Neuronal stem cell (in vitro differentiated cells): ENCODE results near the gene USP31.

Experiments used
- DNase-seq: peaks from one replicate; pipeline ENCODE4 v3.0.0-alpha.2; 2013; ENCODE audit warnings: low spot score
- H2AFZ ChIP-seq: one replicate; pipeline ENCODE4 v1.6.1; 2013; ENCODE audit warnings: mild to moderate bottlenecking, low read length, inconsistent platforms
- H2AK5ac ChIP-seq: 2 replicates; pipeline ENCODE4 v1.6.1; 2013; ENCODE audit warnings: low read depth, mild to moderate bottlenecking, inconsistent platforms, low read length, moderate library complexity, mixed read lengths
- H2BK120ac ChIP-seq: 2 replicates; pipeline ENCODE4 v1.6.1; 2013; ENCODE audit warnings: low read depth, mild to moderate bottlenecking, inconsistent platforms, low read length, moderate library complexity, mixed read lengths
- H2BK12ac ChIP-seq: one replicate; pipeline ENCODE4 v1.6.1; 2013; ENCODE audit warnings: low read length, inconsistent platforms
- H2BK15ac ChIP-seq: 2 replicates; pipeline ENCODE4 v1.6.1; 2013; ENCODE audit warnings: mild to moderate bottlenecking, low read length, inconsistent platforms, mixed read lengths
- H2BK5ac ChIP-seq: one replicate; pipeline ENCODE4 v1.6.1; 2013; ENCODE audit warnings: inconsistent platforms, mild to moderate bottlenecking, low read length, moderate library complexity
- H3K14ac ChIP-seq: one replicate; pipeline ENCODE4 v1.6.1; 2013; ENCODE audit warnings: low read length, inconsistent platforms
- H3K18ac ChIP-seq: 2 replicates; pipeline ENCODE4 v1.6.1; 2013; ENCODE audit warnings: low read length, inconsistent platforms
- H3K23ac ChIP-seq: 2 replicates; pipeline ENCODE4 v1.6.1; 2013; ENCODE audit warnings: low read depth, mild to moderate bottlenecking, mixed read lengths, low read length, inconsistent platforms; ENCODE audit not compliant: poor library complexity
- H3K27ac ChIP-seq: replicated peaks from 3 replicates; pipeline ENCODE4 v1.5.1; 2013; ENCODE audit warnings: low read length, inconsistent platforms
- H3K27me3 ChIP-seq, 3 experiments: 2 replicates each; pipeline ENCODE4 v1.6.1; 2013; ENCODE audit warnings: low read length in 3 of 3, mild to moderate bottlenecking in 2 of 3, inconsistent platforms in 1 of 3, low read depth in 1 of 3, mixed read lengths in 1 of 3, moderate library complexity in 1 of 3; ENCODE audit not compliant: control insufficient read depth in 3 of 3, insufficient read depth in 3 of 3
- H3K36me3 ChIP-seq, 2 donors: replicated peaks in 1 of 2; 2 replicates each; pipeline ENCODE4 v1.6.1; 2013; ENCODE audit warnings: low read length in 2 of 2; ENCODE audit not compliant: control insufficient read depth in 2 of 2, insufficient read depth in 2 of 2
- H3K4ac ChIP-seq: 2 replicates; pipeline ENCODE4 v1.6.1; 2013; ENCODE audit warnings: inconsistent platforms, mild to moderate bottlenecking, low read length, moderate library complexity
- H3K4me1 ChIP-seq, 2 donors: 1 replicate in 1 of 2; 2 replicates in 1 of 2; pipeline ENCODE4 v1.6.1; 2013; ENCODE audit warnings: low read length in 2 of 2, low read depth in 1 of 2; ENCODE audit not compliant: control insufficient read depth in 2 of 2, insufficient read depth in 1 of 2
- H3K4me2 ChIP-seq: one replicate; pipeline ENCODE4 v1.6.1; 2013; ENCODE audit warnings: mild to moderate bottlenecking, low read length, inconsistent platforms; ENCODE audit not compliant: insufficient read depth, poor library complexity, severe bottlenecking
- H3K4me3 ChIP-seq, 2 donors: 2 replicates each; pipeline ENCODE4 v1.5.1; 2013; ENCODE audit warnings: low read length in 2 of 2, mild to moderate bottlenecking in 2 of 2, inconsistent platforms in 1 of 2, moderate library complexity in 1 of 2
- H3K79me1 ChIP-seq: one replicate; pipeline ENCODE4 v1.6.1; 2013; ENCODE audit warnings: low read depth, mild to moderate bottlenecking, inconsistent platforms, low read length, moderate library complexity
- H3K9ac ChIP-seq: one replicate; pipeline ENCODE4 v1.6.1; 2013; ENCODE audit warnings: mild to moderate bottlenecking, low read depth, low read length, inconsistent platforms; ENCODE audit not compliant: poor library complexity
- H3K9me3 ChIP-seq, 2 donors: replicated peaks in 1 of 2; 2 replicates each; pipeline versions ENCODE3 to v1.6.1; 2013; ENCODE audit warnings: low read length in 2 of 2, mild to moderate bottlenecking in 2 of 2, inconsistent platforms in 1 of 2, low read depth in 1 of 2, mixed read lengths in 1 of 2, moderate library complexity in 1 of 2; ENCODE audit not compliant: control insufficient read depth in 2 of 2, insufficient read depth in 1 of 2
- H4K8ac ChIP-seq: one replicate; pipeline ENCODE4 v1.6.1; 2013; ENCODE audit warnings: low read depth, mild to moderate bottlenecking, inconsistent platforms, low read length, moderate library complexity
- H4K91ac ChIP-seq: one replicate; pipeline ENCODE4 v1.6.1; 2013; ENCODE audit warnings: low read length, low read depth, mild to moderate bottlenecking, inconsistent platforms; ENCODE audit not compliant: poor library complexity
- WGBS, 2 donors: extraction: QIAGEN DNeasy Blood & Tissue Kit; methylation state at CpG; one replicate each; pipeline ENCODE4 v1.1.7; 2013; ENCODE audit warnings: missing lambda C conversion rate in 2 of 2, mixed read lengths in 1 of 2; ENCODE audit not compliant: insufficient read length in 2 of 2, insufficient replicate concordance in 1 of 2; ENCODE audit errors: extremely low coverage in 2 of 2; 5-methylcytosine and 5-hydroxymethylcytosine counted together

USP31 gene

DNA sequence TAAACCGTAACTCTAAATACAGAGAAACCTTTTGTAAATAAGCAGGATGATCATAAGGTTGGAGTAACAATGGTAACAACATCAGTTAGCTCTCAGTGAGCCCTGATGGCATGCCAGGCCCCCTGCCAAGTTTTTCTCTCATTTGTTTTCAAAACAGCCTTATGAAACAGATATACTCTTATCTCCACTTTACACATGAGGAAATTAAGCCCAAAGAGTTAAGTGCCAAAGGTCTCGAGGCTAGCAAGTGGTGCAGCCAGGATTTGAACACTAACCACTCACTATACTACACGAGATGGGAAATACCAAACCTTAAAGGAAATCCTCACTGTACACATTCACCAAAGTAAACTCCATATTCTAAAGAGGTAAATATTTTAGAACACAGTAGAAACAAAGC lies 15.0 kb downstream of the USP31 start:
- Histone ChIP-seq H3K36me3 (no peaks in the 10 kb centered on the region), H3K4me2 (no peak overlapping the region), H3K18ac (no peak overlapping the region), H3K4me1 (peaks cover 9 to 12% of the 10 kb centered on the region in 2 donors), H3K14ac (no peak overlapping the region), H3K9ac (no peak overlapping the region), H2BK15ac (no peak overlapping the region), H2BK120ac (no peak overlapping the region), H3K4ac (no peak overlapping the region), H4K8ac (no peak overlapping the region), H3K9me3 (peaks cover 0 to 34% of the 10 kb centered on the region in 2 donors), H4K91ac (no peak overlapping the region), H3K23ac (no peak overlapping the region), H2AFZ (no peak overlapping the region), H2BK5ac (no peak overlapping the region), H3K27me3 (no peaks in the 10 kb centered on the region), H3K27ac (no peak overlapping the region), H2BK12ac (no peak overlapping the region), H3K79me1 (peaks cover 3% of the 10 kb centered on the region), H2AK5ac (no peak overlapping the region), H3K4me3 (no peak overlapping the region)
- no CpG with 5 or more reads among the region's 3 CpGs for WGBS, 2 donors
- DNase-seq, result no peak

DNA sequence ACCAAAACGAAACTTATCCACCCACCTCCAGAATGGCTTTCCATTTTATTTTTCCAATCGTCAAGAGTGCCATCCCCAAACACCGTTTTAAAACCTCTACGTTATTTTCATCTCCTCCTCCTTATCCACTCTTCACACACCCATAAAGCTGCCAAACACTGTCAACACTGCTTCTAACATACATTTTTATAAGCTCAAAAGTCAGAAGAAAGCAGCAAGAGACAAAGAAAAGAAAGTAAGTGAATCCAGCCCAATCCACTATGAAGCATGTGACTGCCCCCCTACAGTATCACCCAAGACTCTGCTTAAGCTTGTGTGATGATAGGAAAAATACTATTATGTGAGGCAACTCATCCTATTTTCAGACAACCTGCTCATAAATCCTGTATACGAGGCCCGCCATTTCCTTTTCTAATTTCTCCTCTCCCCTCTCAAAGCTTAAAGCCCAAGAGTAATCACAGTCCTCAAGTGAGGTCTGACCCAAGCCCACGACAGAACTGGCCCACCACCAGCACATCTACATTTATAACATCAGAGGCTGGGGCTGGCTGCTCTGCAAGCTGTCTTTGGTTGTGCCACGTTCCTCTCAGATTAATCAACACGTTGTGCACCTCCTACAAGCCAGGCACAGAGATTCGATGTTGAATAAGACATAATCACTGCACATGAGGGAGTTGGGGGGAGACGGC lies 16.3 kb downstream of the USP31 start:
- H3K18ac ChIP-seq, result no peak overlapping the region
- H2BK120ac ChIP-seq, result no peak overlapping the region
- H4K91ac ChIP-seq, result no peak overlapping the region
- no peak overlapping the region for H4K8ac ChIP-seq
- H3K9ac ChIP-seq, result no peak overlapping the region
- H3K36me3 ChIP-seq, result no peaks in the 10 kb centered on the region
- no peak overlapping the region for H2BK15ac ChIP-seq
- no peak for DNase-seq
- H3K27me3 ChIP-seq, result no peaks in the 10 kb centered on the region
- H3K4me3 ChIP-seq, result no peak overlapping the region
- H3K9me3 ChIP-seq, result peaks cover 0 to 26% of the 10 kb centered on the region in 2 donors
- no peak overlapping the region for H2AFZ ChIP-seq
- H2BK12ac ChIP-seq, result no peak overlapping the region
- peaks cover 9 to 12% of the 10 kb centered on the region in 2 donors for H3K4me1 ChIP-seq
- peaks cover 3% of the 10 kb centered on the region for H3K79me1 ChIP-seq
- no peak overlapping the region for H2BK5ac ChIP-seq
- no peak overlapping the region for H3K27ac ChIP-seq
- no peak overlapping the region for H3K23ac ChIP-seq
- 100% methylated on average over 2 to 3 of the region's 11 CpGs for WGBS, 2 donors
- no peak overlapping the region for H3K4me2 ChIP-seq
- no peak overlapping the region for H3K4ac ChIP-seq
- no peak overlapping the region for H3K14ac ChIP-seq
- H2AK5ac ChIP-seq, result no peak overlapping the region

DNA sequence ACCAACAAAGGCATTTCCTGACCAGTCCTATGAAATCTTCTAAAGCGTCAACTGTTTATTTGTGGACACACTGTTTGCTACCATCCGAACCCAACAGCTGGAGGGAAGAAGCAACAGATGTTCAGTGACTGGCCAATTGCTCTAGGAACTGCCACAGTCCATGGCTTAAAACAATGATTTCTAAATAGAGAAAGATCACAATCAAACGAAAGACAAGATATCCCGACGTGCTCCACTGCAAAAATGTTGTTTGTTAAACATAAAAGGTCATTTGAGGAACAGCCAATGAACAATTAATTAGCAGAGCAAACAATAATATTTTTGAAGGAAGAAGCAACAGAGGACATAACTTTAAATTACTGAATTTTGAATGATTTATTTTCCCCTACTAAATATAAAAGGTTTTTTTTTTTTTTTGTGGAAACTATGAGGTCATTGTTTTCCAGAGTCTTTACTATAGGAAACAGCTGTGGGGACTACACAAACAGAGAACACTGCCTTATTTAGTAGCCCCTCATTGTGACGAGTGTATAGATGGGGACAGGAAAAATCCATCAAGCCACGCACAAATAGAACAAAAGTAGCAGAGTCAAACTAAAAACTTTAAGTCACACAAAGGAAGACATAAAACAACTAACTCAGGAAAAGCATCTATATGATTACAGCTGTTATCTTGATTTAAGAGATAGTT lies 17.2 kb downstream of the USP31 start:
- no peak overlapping the region for H2AFZ ChIP-seq
- H2BK5ac ChIP-seq, result no peak overlapping the region
- no peak overlapping the region for H3K23ac ChIP-seq
- H3K27me3 ChIP-seq, result no peaks in the 10 kb centered on the region
- no peak overlapping the region for H3K27ac ChIP-seq
- H2BK12ac ChIP-seq, result no peak overlapping the region
- H3K9me3 ChIP-seq, result peaks cover 0 to 17% of the 10 kb centered on the region in 2 donors
- no peak overlapping the region for H2BK15ac ChIP-seq
- H3K79me1 ChIP-seq, result peaks cover 2% of the 10 kb centered on the region
- no peak overlapping the region for H2AK5ac ChIP-seq
- H3K4me2 ChIP-seq, result no peak overlapping the region
- H3K4me3 ChIP-seq, result no peak overlapping the region
- no peak overlapping the region for H3K18ac ChIP-seq
- no peak overlapping the region for H3K14ac ChIP-seq
- H3K36me3 ChIP-seq, result no peaks in the 10 kb centered on the region
- no peak overlapping the region for H3K4ac ChIP-seq
- no peak overlapping the region for H4K8ac ChIP-seq
- no peak overlapping the region for H4K91ac ChIP-seq
- no CpG with 5 or more reads among the region's 7 CpGs for WGBS, 2 donors
- no peak overlapping the region for H3K9ac ChIP-seq
- peaks cover 9 to 12% of the 10 kb centered on the region in 2 donors for H3K4me1 ChIP-seq
- DNase-seq, result no peak
- no peak overlapping the region for H2BK120ac ChIP-seq

DNA sequence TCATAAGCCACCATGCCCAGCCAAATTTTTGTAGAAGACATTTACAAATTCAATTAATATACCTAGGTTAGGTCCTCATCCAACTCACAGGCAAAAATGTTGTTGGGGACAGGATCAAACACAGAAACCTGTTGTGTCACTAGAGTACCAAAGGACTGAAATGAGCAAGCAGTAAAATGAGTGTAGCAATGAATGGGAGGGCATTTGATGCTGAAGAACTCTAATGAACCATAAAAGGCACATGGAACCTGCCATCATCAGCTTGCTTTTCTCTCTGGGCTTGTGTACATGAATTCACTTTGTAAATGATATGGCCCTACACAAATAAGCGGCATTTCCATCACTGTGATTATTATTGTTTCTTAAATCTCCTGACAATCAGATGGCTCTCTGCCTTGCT lies 17.8 kb downstream of the USP31 start:
- Histone ChIP-seq H3K36me3 (no peaks in the 10 kb centered on the region), H2AK5ac (no peak overlapping the region), H2BK15ac (no peak overlapping the region), H2BK5ac (no peak overlapping the region), H3K4ac (no peak overlapping the region), H3K79me1 (no peaks in the 10 kb centered on the region), H3K27me3 (no peaks in the 10 kb centered on the region), H4K91ac (no peak overlapping the region), H3K23ac (no peak overlapping the region), H3K14ac (no peak overlapping the region), H3K9me3 (peaks cover 0 to 11% of the 10 kb centered on the region in 2 donors), H3K4me1 (peaks cover 9 to 12% of the 10 kb centered on the region in 2 donors), H3K27ac (no peak overlapping the region), H4K8ac (no peak overlapping the region), H2AFZ (no peak overlapping the region), H3K18ac (no peak overlapping the region), H2BK12ac (no peak overlapping the region), H3K4me3 (no peak overlapping the region), H3K4me2 (no peak overlapping the region), H3K9ac (no peak overlapping the region), H2BK120ac (no peak overlapping the region)
- DNase-seq, result no peak
- WGBS, 2 donors, result no CpG with 5 or more reads among the region's 1 CpG
